MCF 10A (cell line): ENCODE data around the gene DEFB126. TPM values are rescaled to one million over a fixed set of nuclear protein-coding genes. Genes with fewer than 3 reads are reported as not detected.

Experiments
- BruUV-seq: library from RNA; stranded (reverse); fragments of 400-500 nt; replicated peaks from 2 replicates; lab custom pipeline; 2021; lab: Mats Ljungman, UMichigan
- CTCF ChIA-PET: fragments of 300-600 bp; sonication (Branson Sonifier 250); formaldehyde crosslinking; extraction: SDS; loops from one replicate; lab custom pipeline; 2021; ENCODE audit warnings: antibody characterized with exemption, inconsistent platforms; lab: Yijun Ruan, JAX
- POLR2A ChIA-PET: fragments of 300-600, 350-650 bp; sonication (Branson Sonifier 250); formaldehyde crosslinking; extraction: SDS; loops from one replicate; lab custom pipeline; 2020; ENCODE audit warnings: antibody characterized with exemption, inconsistent platforms; lab: Yijun Ruan, JAX
- DNase-seq: peaks from one replicate; pipeline ENCODE4 v3.0.0-alpha.2; 2018; ENCODE audit not compliant: unreplicated experiment
- H3K27ac Mint-ChIP-seq: one replicate; pipeline ENCODE4 v1.8.0; 2022; ENCODE audit warnings: mild to moderate bottlenecking, low read depth, mixed read lengths; ENCODE audit not compliant: unreplicated experiment
- H3K27me3 Mint-ChIP-seq: one replicate; pipeline ENCODE4 v1.8.0; 2022; ENCODE audit warnings: mixed read lengths; ENCODE audit not compliant: insufficient read depth, unreplicated experiment
- H3K36me3 Mint-ChIP-seq: one replicate; pipeline ENCODE4 v1.8.0; 2022; ENCODE audit warnings: mild to moderate bottlenecking, moderate library complexity, mixed read lengths; ENCODE audit not compliant: insufficient read depth, unreplicated experiment
- H3K4me1 Mint-ChIP-seq: one replicate; pipeline ENCODE4 v1.8.0; 2022; ENCODE audit warnings: mixed read lengths; ENCODE audit not compliant: insufficient read depth, unreplicated experiment
- H3K4me3 Mint-ChIP-seq: one replicate; pipeline ENCODE4 v1.8.0; 2022; ENCODE audit warnings: mild to moderate bottlenecking, moderate library complexity, mixed read lengths; ENCODE audit not compliant: unreplicated experiment
- H3K9me3 Mint-ChIP-seq: one replicate; pipeline ENCODE4 v1.8.0; 2022; ENCODE audit warnings: mixed read lengths; ENCODE audit not compliant: unreplicated experiment
- CTCF ChIP-seq: fragments of 200-600 bp; IDR thresholded peaks from one replicate; pipeline ENCODE4 v1.8.0; 2022; ENCODE audit warnings: antibody characterized with exemption, mild to moderate bottlenecking; ENCODE audit not compliant: unreplicated experiment
- intact Hi-C: fragments of 100-400 bp; cut with micrococcal nuclease; formaldehyde crosslinking; loops from 2 replicates; pipeline ENCODE4 v1.14.1; 2022
- total RNA-seq: library from RNA; stranded (reverse); gene quantifications from 2 replicates; pipeline ENCODE4 v1.2.3, GENCODE V29; 2022

Gene DEFB126
- total RNA-seq, 1 experiment from 2014 or later: not detected

- Mint-ChIP-seq H3K4me1 (no peaks in the 10 kb centered on the region), H3K4me3 (no peak overlapping the region), H3K9me3 (no peaks in the 10 kb centered on the region), H3K36me3 (no peaks in the 10 kb centered on the region), H3K27me3 (peaks cover 46% of the 10 kb centered on the region), H3K27ac (no peak overlapping the region)
- ChIA-PET CTCF (interaction anchor here (0.6 to 0.9 kb wide), 5 partner anchors 15 to 193 kb away, joined by 3 to 4 read pairs (median 3); no protein-coding TSS in a partner anchor), POLR2A (interaction anchor here (0.7 to 1.9 kb wide), 2 partner anchors 8 to 63 kb away, joined by 4 read pairs; no protein-coding TSS in a partner anchor)
- no peak for DNase-seq
- BruUV-seq: no TSS peak
- intact Hi-C loops: no loop called here
- peak; percentile 6 for TF ChIP-seq CTCF
Observed at GRCh38 chr20:137668-138490, 4.5 kb upstream of the DEFB126 start.

GRCh38 chr20:145877-146276 is 3.5 kb downstream of the DEFB126 start:
- no peaks in the 10 kb centered on the region for H3K9me3 Mint-ChIP-seq
- no peaks in the 10 kb centered on the region for H3K4me1 Mint-ChIP-seq
- POLR2A ChIA-PET: interaction anchor here (0.5 to 2.6 kb wide), 3 partner anchors 9 to 36 kb away, joined by 3 to 7 read pairs (median 4); partner anchors contain the start of gene DEFB127
- no peak overlapping the region for H3K4me3 Mint-ChIP-seq
- DNase-seq: no peak
- intact Hi-C loops: no loop called here
- H3K27ac Mint-ChIP-seq: no peak overlapping the region
- peaks cover 86% of the 10 kb centered on the region for H3K27me3 Mint-ChIP-seq
- no TSS peak for BruUV-seq
- no peaks in the 10 kb centered on the region for H3K36me3 Mint-ChIP-seq
- TF ChIP-seq CTCF: no peak
- CTCF ChIA-PET: interaction anchor here (1.5 kb wide), 1 partner anchor 120 kb away, joined by 5 read pairs; no protein-coding TSS in a partner anchor

- no peaks in the 10 kb centered on the region for H3K4me1 Mint-ChIP-seq
- POLR2A ChIA-PET: interaction anchor here (1.2 kb wide), 1 partner anchor 27 kb away, joined by 3 read pairs; no protein-coding TSS in a partner anchor
- TF ChIP-seq CTCF: no peak
Observed at GRCh38 chr20:152131-152530, 9.7 kb downstream of the DEFB126 start.

GRCh38 chr20:157154-157553 is 14.8 kb downstream of the DEFB126 start, which contains the start of gene DEFB127:
DEFB127 (plus strand) TSS chr20:157454; CDS start chr20:157545, 91 bp downstream.
- Mint-ChIP-seq H3K27ac (no peak within 1 kb of the TSS), H3K9me3 (no peaks in the 10 kb centered on the region), H3K4me3 (no peak within 1 kb of the TSS), H3K4me1 (no peaks in the 10 kb centered on the region), H3K27me3 (peaks cover 79% of the 10 kb centered on the region), H3K36me3 (peaks cover 6% of the 10 kb centered on the region)
- ChIA-PET POLR2A (interaction anchor here (1.1 to 1.9 kb wide), 2 partner anchors 11 to 22 kb away, joined by 3 to 7 read pairs; no protein-coding TSS in a partner anchor), CTCF (no interaction called here)
- no TSS peak for BruUV-seq
- DNase-seq: no peak
- intact Hi-C loops: no loop called here
- no peak for TF ChIP-seq CTCF

More at GRCh38 chr20:152131-152530, 9.7 kb downstream of the DEFB126 start:
- no peak overlapping the region for H3K27ac Mint-ChIP-seq
- CTCF ChIA-PET: interaction anchor here (0.6 kb wide), 1 partner anchor 11 kb away, joined by 5 read pairs; no protein-coding TSS in a partner anchor
- intact Hi-C loops: no loop called here
- H3K27me3 Mint-ChIP-seq: peaks cover 87% of the 10 kb centered on the region
- DNase-seq: no peak
- H3K4me3 Mint-ChIP-seq: no peak overlapping the region
- no peaks in the 10 kb centered on the region for H3K9me3 Mint-ChIP-seq
- BruUV-seq: no TSS peak
- H3K36me3 Mint-ChIP-seq: no peaks in the 10 kb centered on the region
